Suprapubic skin (tissue), 4 donors: ENCODE data around the gene GADD45GIP1.

ENCODE experiments used
- EP300 ChIP-seq: sonication (generic); formaldehyde crosslinking; IDR thresholded peaks from one replicate; pipeline ENCODE4 v1.6.1; 2017; ENCODE audit warnings: antibody characterized with exemption
- POLR2A ChIP-seq, 2 donors: fragments of 450-650 bp; IDR thresholded peaks; one replicate each; pipeline ENCODE4 v1.6.1; 2017; ENCODE audit warnings: antibody characterized with exemption in 2 of 2, mild to moderate bottlenecking in 2 of 2, moderate library complexity in 2 of 2
- POLR2AphosphoS5 ChIP-seq, 3 donors: sonication (generic); formaldehyde crosslinking; IDR thresholded peaks; one replicate each; pipeline ENCODE4 v1.6.1; 2017; ENCODE audit warnings: antibody characterized with exemption in 3 of 3
- TF ChIP-seq, protein P1 (sequence below), 2 donors: fragments of 200-600 bp in 1 of 2; fragments of 450-650 bp in 1 of 2; sonication (generic) in 1 of 2; IDR thresholded peaks; one replicate each; pipeline ENCODE4 v1.5.1; 2016 to 2019; ENCODE audit warnings: antibody characterized with exemption in 2 of 2, mild to moderate bottlenecking in 1 of 2, moderate library complexity in 1 of 2

DNA sequence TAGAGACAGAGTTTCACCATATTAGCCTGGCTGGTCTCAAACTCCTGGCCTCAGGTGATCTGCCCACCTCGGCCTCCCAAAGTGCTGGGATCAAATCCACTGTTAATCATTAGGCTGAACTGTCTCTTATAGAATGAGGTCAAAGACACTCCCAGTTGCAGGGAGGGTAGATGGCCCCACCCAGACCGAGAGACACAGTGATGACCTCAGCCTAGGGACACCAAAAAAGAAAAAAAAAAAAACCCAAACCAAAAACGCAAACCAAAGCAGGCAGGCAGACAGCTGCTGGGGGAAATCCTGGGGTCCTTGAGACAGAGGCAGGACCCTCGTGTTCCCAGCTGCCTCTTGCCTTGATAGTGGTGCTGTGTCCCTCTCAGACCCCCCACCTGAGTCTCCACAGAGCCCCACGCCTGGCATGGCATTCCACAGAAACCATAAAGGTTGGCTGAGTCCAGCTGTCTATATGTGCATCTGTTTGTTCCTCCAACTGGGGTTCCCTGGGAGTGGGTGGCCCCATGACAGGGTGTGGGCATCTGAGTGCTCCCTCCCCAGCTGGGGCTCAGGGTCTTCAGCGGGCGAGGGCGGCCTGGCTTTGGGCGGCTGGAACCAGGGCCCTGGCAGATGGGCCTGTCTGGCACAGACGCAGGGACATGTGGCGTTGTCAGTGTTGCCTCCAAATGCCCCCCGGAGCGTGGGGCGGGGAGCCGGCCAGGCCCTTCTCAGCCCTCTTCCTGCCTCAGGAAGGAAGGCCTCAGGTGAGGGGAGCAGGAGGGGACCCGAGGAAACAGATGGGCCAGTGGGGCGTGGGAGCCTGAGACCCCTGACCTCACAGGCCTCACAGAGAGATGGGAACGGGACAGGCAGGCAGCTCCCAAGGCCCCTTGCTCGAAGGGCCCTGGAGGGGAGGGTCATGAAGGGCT lies 17.5 kb upstream of the GADD45GIP1 start:
- TF ChIP-seq, protein P1, sequence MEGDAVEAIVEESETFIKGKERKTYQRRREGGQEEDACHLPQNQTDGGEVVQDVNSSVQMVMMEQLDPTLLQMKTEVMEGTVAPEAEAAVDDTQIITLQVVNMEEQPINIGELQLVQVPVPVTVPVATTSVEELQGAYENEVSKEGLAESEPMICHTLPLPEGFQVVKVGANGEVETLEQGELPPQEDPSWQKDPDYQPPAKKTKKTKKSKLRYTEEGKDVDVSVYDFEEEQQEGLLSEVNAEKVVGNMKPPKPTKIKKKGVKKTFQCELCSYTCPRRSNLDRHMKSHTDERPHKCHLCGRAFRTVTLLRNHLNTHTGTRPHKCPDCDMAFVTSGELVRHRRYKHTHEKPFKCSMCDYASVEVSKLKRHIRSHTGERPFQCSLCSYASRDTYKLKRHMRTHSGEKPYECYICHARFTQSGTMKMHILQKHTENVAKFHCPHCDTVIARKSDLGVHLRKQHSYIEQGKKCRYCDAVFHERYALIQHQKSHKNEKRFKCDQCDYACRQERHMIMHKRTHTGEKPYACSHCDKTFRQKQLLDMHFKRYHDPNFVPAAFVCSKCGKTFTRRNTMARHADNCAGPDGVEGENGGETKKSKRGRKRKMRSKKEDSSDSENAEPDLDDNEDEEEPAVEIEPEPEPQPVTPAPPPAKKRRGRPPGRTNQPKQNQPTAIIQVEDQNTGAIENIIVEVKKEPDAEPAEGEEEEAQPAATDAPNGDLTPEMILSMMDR (IDR thresholded peaks at IDR 0.05): no peak
- TF ChIP-seq POLR2AphosphoS5 (IDR thresholded peaks at IDR 0.05): no peak
- TF ChIP-seq POLR2A (IDR thresholded peaks at IDR 0.05): no peak
- no peak for TF ChIP-seq EP300
